ENCODE data around the gene HBQ1.
"Not testable (repeated sequence)": the region's sequence is repeated elsewhere in the genome, so short reads cannot be mapped to it uniquely, and the experiment has no call there.

The HBQ1 gene

GRCh38 chr16:162271-162991 lies 17.8 kb upstream of the HBQ1 start:
- no peak for DNase-seq

- not testable (repeated sequence) for DNase-seq
Observed at GRCh38 chr16:163139-163538, 17.1 kb upstream of the HBQ1 start.

GRCh38 chr16:163696-164095 lies 16.6 kb upstream of the HBQ1 start:
- DNase-seq, result not testable (repeated sequence)

- DNase-seq, result not testable (repeated sequence)
Observed at GRCh38 chr16:164134-164823, 16.0 kb upstream of the HBQ1 start.

- peak; percentile 18 for DNase-seq
Observed at GRCh38 chr16:164827-165538, 15.3 kb upstream of the HBQ1 start.

- no peak for DNase-seq
Observed at GRCh38 chr16:165539-166374, 14.5 kb upstream of the HBQ1 start, which contains the start of gene HBM. Gene HBM (plus strand): TSS chr16:165978. CDS start chr16:165998, 20 bp downstream.

- no peak for DNase-seq
Observed at GRCh38 chr16:166375-167121, 13.7 kb upstream of the HBQ1 start.

- no peak for DNase-seq
Observed at GRCh38 chr16:167122-167690, 13.1 kb upstream of the HBQ1 start.

GRCh38 chr16:168424-168823 lies 11.8 kb upstream of the HBQ1 start:
- no peak for DNase-seq

GRCh38 chr16:169014-169413 lies 11.2 kb upstream of the HBQ1 start:
- DNase-seq, result no peak

- DNase-seq, result not testable (repeated sequence)
Observed at GRCh38 chr16:170088-170507, 10.2 kb upstream of the HBQ1 start.

- no peak for DNase-seq
Observed at GRCh38 chr16:170788-171187, 9.5 kb upstream of the HBQ1 start.

- not testable (repeated sequence) for DNase-seq
Observed at GRCh38 chr16:172374-172941, 7.8 kb upstream of the HBQ1 start, which contains the start of gene HBA2. Gene HBA2 (plus strand): TSS chr16:172876. CDS start chr16:172913, 37 bp downstream.

- not testable (repeated sequence) for DNase-seq
Observed at GRCh38 chr16:173211-173854, 6.9 kb upstream of the HBQ1 start.

GRCh38 chr16:173928-174769 lies 6.1 kb upstream of the HBQ1 start:
- DNase-seq, result not testable (repeated sequence)

GRCh38 chr16:175011-175949 lies 5.0 kb upstream of the HBQ1 start:
- DNase-seq, result no peak

- not testable (repeated sequence) for DNase-seq
Observed at GRCh38 chr16:176006-176405, 4.3 kb upstream of the HBQ1 start.
